GM20000 (cell line): ENCODE measurements around the gene HSPA12A.

ENCODE experiments used
- DNase-seq: peaks from one replicate; pipeline ENCODE4 v3.0.0; 2012; ENCODE audit warnings: low spot score
- CTCF ChIP-seq: IDR thresholded peaks from 2 replicates; pipeline ENCODE4 v1.5.1; 2012; ENCODE audit warnings: mild to moderate bottlenecking, control low read depth; ENCODE audit errors: extremely low read depth, missing control alignments

The HSPA12A gene

GRCh38 chr10:116691635-116692034, 50.7 kb downstream of the HSPA12A start:
- no peak for DNase-seq
- TF ChIP-seq CTCF = no peak

GRCh38 chr10:116690356-116691322, 51.7 kb downstream of the HSPA12A start:
- TF ChIP-seq CTCF = no peak
- no peak for DNase-seq

- TF ChIP-seq CTCF = no peak
- DNase-seq = no peak
These were observed 52.6 kb downstream of the HSPA12A start for GRCh38 chr10:116689744-116690143.

GRCh38 chr10:116688741-116689495, 53.4 kb downstream of the HSPA12A start:
- no peak for TF ChIP-seq CTCF
- no peak for DNase-seq

GRCh38 chr10:116688241-116688711, 54.1 kb downstream of the HSPA12A start:
- no peak for TF ChIP-seq CTCF
- DNase-seq = no peak

GRCh38 chr10:116687633-116688032, 54.7 kb downstream of the HSPA12A start:
- no peak for DNase-seq
- TF ChIP-seq CTCF = no peak

- no peak for TF ChIP-seq CTCF
- DNase-seq = no peak
These were observed 55.7 kb downstream of the HSPA12A start for GRCh38 chr10:116686632-116687031.
